Left renal pelvis (tissue), 4 donors: Measurements from ENCODE around the gene HDAC11. TPM values are rescaled to one million over a fixed set of nuclear protein-coding genes. Genes with fewer than 3 reads are reported as not detected.

Source experiments
- DNase-seq, 4 donors: peaks; one replicate each; pipeline ENCODE4 v3.0.0-alpha.2; 2013; ENCODE audit warnings: low read depth in 4 of 4, low spot score in 3 of 4
- polyA plus RNA-seq, 4 donors: library from polyadenylated mRNA; unstranded; fragments of 120-200 nt; gene quantifications; one replicate each; pipeline ENCODE4 v1.2.1, GENCODE V29; 2013; ENCODE audit not compliant: insufficient read length in 4 of 4

The HDAC11 gene
- polyA plus RNA-seq, 4 donors: 5.2 to 24.5 (median 18.3) TPM

GRCh38 chr3:13506680-13507079 is 26.6 kb downstream of the HDAC11 start:
- DNase-seq: no peak

DNA sequence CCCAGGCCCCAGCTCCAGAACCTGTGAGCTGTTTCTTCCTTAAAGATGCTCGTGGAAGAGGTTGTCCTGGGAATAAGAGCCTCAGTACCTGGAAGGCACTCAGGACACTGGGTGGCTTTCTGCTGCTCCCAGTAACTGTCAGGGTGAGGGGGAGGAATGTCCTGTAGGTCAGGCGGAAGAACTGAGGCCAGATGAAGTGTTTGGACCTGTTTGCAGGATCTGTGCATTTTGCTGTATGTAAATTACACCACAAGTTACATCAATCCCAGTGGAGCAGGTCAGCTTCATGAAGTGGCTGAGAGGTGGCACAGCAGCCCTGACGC is 27.1 kb downstream of the HDAC11 start:
- no peak for DNase-seq

DNA sequence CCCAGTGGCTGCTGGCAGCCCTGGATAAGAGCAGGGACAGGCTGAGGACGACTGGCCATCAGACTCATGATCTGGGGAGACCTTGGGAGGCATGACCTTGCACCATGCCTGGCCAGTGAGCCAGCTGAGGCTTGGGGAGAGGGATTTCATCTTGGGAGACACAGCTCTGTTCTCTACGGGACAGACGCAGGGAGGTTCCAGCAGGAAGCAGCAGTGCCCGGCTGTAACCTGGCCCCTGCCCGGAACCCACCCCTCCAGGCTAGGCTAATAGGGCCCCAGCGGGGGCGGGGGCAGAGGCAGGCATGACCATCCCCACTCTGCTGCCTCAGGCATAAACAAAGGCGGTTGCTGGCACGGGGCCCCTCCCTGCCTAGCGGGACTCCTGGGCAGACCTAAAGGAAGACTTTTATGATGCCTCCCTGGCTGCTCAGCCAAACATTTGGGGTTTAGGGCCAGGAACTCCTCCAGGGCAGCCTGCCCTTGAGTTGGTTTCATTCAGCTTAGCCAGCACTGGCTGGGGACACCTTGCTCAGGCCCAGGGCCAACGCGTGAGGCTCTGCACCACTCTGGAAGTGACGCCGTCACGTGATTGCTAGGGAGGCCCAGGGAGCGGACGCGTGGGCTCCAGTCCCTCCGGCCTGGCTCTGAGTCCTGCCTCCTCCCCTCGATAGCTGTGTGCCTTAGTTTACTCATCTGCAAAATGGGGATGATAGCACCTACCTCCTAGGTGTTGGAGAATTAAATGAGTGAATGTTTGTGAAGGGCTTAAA is 27.6 kb downstream of the HDAC11 start:
- no peak for DNase-seq

- DNase-seq: no peak
Observed at GRCh38 chr3:13508496-13508895, 28.4 kb downstream of the HDAC11 start.

DNA sequence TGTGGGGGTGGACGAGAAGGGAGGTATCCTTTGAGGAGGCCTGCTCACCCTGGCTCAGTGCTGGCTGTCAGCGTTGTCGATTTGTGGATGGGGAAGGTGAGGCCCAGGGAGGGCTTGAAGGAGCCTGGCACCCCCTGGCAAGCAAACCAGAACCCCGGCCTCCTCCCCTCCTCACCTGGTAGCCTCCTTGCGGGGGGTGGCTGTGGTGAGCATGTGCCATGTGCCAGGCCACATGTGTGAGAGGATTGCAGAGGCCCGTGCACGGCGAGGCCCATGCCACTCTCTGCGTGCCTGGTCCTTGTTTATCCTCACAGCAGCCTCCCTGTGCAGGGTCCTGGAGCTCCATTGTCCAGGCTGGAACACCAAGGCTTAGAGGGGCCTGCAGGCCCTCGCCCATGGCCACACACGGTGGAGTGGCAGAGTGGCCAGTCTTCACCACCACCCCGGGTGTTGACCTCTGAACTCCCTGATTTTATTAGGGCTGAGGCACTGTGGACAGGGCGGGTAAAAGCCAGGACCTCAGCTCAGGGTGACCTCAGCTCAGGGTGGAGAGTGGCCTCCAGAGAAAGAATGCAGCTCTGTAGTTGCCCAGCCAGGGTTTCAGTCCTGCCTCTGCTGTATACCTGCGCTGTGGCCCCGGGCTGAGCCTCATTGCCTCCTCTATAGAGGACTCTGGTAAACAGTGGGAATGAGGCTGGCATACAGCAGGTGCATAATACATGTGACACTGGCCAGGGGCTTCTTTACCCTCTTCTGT is 29.1 kb downstream of the HDAC11 start:
- DNase-seq: no peak

- no peak for DNase-seq
Observed at GRCh38 chr3:13509816-13510192, 29.7 kb downstream of the HDAC11 start.

GRCh38 chr3:13512451-13512850 is 32.3 kb downstream of the HDAC11 start:
- no peak for DNase-seq

GRCh38 chr3:13513051-13513912 is 33.2 kb downstream of the HDAC11 start:
- no peak for DNase-seq

GRCh38 chr3:13513913-13514517 is 33.9 kb downstream of the HDAC11 start:
- no peak for DNase-seq

GRCh38 chr3:13514639-13515435 is 34.7 kb downstream of the HDAC11 start:
- DNase-seq: no peak

DNA sequence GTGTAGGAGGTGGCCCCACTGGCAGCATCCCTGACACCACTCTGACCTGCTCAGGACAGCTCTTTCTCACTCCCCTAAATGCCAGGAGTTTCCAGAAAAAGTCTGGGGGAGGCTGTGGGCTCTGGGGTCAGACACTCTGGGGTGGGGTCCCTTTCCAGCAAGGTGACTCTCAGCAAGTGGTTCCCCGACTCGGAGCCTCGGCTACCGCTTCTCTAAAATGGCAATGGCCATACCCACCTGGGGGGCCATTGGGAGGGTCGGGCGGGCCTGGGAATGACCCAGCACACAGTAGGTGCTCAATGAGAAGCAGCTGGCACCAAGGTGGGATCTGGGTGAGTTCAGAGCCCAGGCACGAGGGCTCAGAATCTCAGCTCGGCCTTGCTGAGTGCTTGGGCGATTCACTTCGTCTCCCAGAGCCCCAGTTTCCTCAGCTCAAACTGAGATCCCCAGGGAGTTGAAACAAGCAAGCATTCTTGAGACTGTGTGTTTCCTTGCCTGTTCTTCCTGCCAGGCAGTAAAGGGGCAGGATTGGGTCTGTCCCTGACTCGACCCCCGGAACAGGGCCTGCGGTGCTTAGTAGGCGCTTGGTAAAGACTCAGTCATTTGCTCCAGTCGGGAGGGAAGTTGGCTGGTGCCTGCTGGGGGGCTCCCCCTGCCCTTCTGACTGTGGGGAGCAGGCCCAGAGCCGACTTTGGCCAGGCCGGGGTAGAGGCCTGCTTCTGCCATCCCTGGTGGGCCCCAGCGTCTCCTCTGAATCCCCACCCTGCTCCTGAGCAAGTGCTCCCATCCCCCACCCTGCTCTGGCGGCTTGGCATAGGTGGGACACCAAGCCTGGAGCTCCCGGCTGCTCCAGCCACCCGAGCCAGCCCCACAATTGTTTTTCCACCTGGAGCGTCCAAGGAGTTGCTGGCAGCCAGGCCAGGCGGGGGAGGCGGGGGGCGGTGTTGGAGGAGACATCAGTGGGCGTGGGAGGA is 36.0 kb downstream of the HDAC11 start:
- DNase-seq: no peak

GRCh38 chr3:13516760-13517135 is 36.6 kb downstream of the HDAC11 start:
- DNase-seq: no peak

- DNase-seq: no peak
Observed at GRCh38 chr3:13517253-13517977, 37.3 kb downstream of the HDAC11 start.

DNA sequence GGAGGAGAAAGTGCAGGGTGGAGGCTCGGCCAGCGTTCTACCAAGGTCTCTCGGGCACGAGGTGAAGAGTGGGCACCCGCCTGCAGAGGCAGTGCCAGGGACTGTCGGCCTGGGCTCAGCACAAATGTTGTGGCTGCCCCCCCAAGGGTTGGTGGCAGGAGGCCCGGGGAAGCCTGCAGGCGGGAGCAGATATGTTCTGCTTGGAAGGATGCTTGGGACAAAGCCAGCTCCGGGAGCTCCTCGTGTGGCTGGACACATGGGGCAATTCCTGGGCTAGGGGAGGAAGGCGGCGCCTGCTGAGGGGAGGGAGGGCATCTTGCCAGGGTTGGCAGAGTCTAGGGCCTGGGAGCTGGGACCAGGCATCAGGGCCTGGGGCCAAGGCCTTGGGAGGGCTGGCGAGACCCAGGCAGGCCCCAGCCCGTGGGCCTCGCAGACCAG is 38.4 kb downstream of the HDAC11 start:
- no peak for DNase-seq

DNA sequence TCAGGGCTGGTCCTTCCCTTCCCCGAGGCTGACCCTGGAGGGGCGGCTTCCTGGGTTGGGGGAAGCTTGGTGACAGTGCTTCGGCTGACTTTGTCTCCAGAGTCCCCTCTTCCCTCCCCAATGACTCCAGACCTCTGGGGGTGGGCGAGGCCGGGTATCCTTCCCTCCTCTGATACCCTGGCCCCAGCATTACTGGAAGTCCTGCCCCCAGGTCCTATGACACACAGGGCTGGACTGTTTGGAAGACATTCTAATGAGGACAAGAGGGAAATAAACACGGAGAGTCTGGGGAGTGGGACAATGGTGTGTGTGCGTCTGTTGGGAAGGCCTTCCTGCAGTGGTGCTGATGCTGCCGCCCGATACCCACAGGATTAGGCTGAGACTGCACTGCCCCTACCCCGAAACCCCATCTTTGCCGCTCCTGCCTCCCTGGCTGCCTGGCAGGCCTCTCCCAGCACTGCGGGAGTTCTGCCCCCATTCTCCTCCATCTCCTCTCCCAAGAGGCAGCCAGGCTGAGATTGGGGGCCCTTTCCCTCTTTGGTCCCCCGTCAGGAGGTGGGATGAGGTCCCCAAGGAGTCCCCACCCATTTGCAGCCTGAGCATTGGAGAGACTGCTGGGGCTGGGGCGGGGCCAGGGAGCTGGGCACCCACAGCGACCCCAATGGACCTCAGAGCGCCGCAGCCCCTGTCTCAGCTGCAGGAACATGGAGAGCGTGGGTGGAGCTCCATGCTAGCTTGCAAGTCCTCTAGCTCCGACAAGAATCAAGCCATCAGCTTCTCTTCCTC is 39.1 kb downstream of the HDAC11 start:
- DNase-seq: no peak

DNA sequence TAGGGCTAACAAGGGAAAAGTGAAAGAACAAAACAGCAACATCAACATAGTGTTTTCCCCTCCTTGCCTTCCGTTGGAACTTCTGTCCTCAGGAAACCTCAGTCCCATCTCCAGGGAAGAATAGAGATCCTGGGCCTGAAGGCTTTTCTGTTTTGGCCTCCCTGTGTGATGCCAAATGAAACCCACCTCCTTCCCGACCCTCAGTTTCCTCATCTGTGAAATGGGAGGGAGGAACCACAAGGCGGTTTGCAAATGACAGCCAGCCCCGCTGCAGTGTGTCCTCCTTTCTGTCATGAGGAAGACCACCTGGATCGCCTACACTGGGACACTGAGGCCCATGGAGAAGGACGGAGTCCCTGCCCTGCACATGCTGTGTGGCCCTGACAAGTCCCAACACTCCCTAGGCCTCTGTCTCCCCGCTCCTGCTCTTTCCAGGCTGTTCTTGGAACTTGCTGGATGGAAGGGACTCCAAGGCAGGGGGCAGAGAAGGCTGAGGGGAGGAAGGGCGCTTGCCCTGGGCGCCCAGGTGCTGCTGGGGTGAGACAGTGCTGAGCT is 40.3 kb downstream of the HDAC11 start:
- DNase-seq: no peak

- no peak for DNase-seq
Observed at GRCh38 chr3:13521309-13521708, 41.2 kb downstream of the HDAC11 start.
